Islet precursor cell (in vitro differentiated cells): ENCODE measurements around the gene NOTUM.
A peak's percentile ranks its signal among the peaks of the same experiment; 100 is the strongest.
"Not testable (repeated sequence)": the region's sequence is repeated elsewhere in the genome, so short reads cannot be mapped to it uniquely, and the experiment has no call there.

Experiments used
- DNase-seq: peaks from one replicate; pipeline ENCODE4 v3.0.0-alpha.2; 2018

NOTUM gene

GRCh38 chr17:81956607-81957589 is 4.1 kb downstream of the NOTUM start:
- peak; percentile 69 for DNase-seq

- DNase-seq = no peak
Measured at GRCh38 chr17:81955756-81956544, 5.0 kb downstream of the NOTUM start.

- no peak for DNase-seq
Measured at GRCh38 chr17:81955058-81955681, 5.8 kb downstream of the NOTUM start.

- no peak for DNase-seq
Measured at GRCh38 chr17:81954131-81955057, 6.6 kb downstream of the NOTUM start.

GRCh38 chr17:81953443-81953842 is 7.5 kb downstream of the NOTUM start:
- DNase-seq = not testable (repeated sequence)

- no peak for DNase-seq
Measured at GRCh38 chr17:81952792-81953228, 8.2 kb downstream of the NOTUM start.

GRCh38 chr17:81951785-81952684 is 9.0 kb downstream of the NOTUM start:
- no peak for DNase-seq

- no peak for DNase-seq
Measured at GRCh38 chr17:81950501-81950900, 10.5 kb downstream of the NOTUM start.

GRCh38 chr17:81948635-81949378 is 12.2 kb downstream of the NOTUM start:
- DNase-seq = no peak

- no peak for DNase-seq
Measured at GRCh38 chr17:81947189-81947588, 13.8 kb downstream of the NOTUM start, which contains the start of gene MYADML2. Gene MYADML2, minus strand, starts transcription at chr17:81947233. Its CDS starts 5,492 bp downstream, at chr17:81941741.

GRCh38 chr17:81944858-81945257 is 16.1 kb downstream of the NOTUM start:
- DNase-seq = no peak

GRCh38 chr17:81942167-81942553 is 18.8 kb downstream of the NOTUM start:
- no peak for DNase-seq

- DNase-seq = no peak
Measured at GRCh38 chr17:81941484-81942166, 19.4 kb downstream of the NOTUM start.

- no peak for DNase-seq
Measured at GRCh38 chr17:81940538-81941483, 20.2 kb downstream of the NOTUM start.

GRCh38 chr17:81939881-81940385 is 21.1 kb downstream of the NOTUM start:
- DNase-seq = no peak

GRCh38 chr17:81939218-81939617 is 21.8 kb downstream of the NOTUM start:
- DNase-seq = no peak

- DNase-seq = no peak
Measured at GRCh38 chr17:81935709-81936084, 25.3 kb downstream of the NOTUM start.
